Pulmonary artery endothelial cell (primary cell): ENCODE measurements around the gene RERE. TPM values are rescaled to one million over a fixed set of nuclear protein-coding genes. Genes with fewer than 3 reads are reported as not detected.

Experiments
- DNase-seq: peaks from one replicate; pipeline ENCODE4 v3.0.0-alpha.2; 2011; ENCODE audit warnings: low read depth, low spot score
- total RNA-seq: library from RNA; depleted of rRNA; stranded (reverse); fragments of >200 nt; gene quantifications from 2 replicates; pipeline ENCODE4 v1.2.3, GENCODE V29; 2014

RERE gene
- total RNA-seq, 1 donor from 2014 or later: 60.7 TPM

GRCh38 chr1:8410791-8411190 is 406.6 kb downstream of the RERE start:
- DNase-seq: no peak

GRCh38 chr1:8409606-8410005 is 407.8 kb downstream of the RERE start:
- DNase-seq: no peak

GRCh38 chr1:8409106-8409505 is 408.3 kb downstream of the RERE start:
- no peak for DNase-seq

- DNase-seq: no peak
Measured at GRCh38 chr1:8408151-8408839, 409.1 kb downstream of the RERE start.

- DNase-seq: no peak
Measured at GRCh38 chr1:8407652-8408051, 409.8 kb downstream of the RERE start.

GRCh38 chr1:8406960-8407359 is 410.5 kb downstream of the RERE start:
- no peak for DNase-seq

GRCh38 chr1:8406011-8406410 is 411.4 kb downstream of the RERE start:
- DNase-seq: no peak

GRCh38 chr1:8404460-8405370 is 412.7 kb downstream of the RERE start:
- no peak for DNase-seq

- no peak for DNase-seq
Measured at GRCh38 chr1:8402109-8402710, 415.2 kb downstream of the RERE start.

- DNase-seq: no peak
Measured at GRCh38 chr1:8398677-8399076, 418.8 kb downstream of the RERE start.

- no peak for DNase-seq
Measured at GRCh38 chr1:8398086-8398485, 419.4 kb downstream of the RERE start.

- DNase-seq: no peak
Measured at GRCh38 chr1:8397511-8397910, 419.9 kb downstream of the RERE start.

- no peak for DNase-seq
Measured at GRCh38 chr1:8396786-8397406, 420.5 kb downstream of the RERE start.

- DNase-seq: no peak
Measured at GRCh38 chr1:8396083-8396785, 421.2 kb downstream of the RERE start.

GRCh38 chr1:8395433-8395866 is 422.0 kb downstream of the RERE start:
- DNase-seq: no peak

- DNase-seq: peak; percentile 70
Measured at GRCh38 chr1:8394456-8395321, 422.8 kb downstream of the RERE start.

GRCh38 chr1:8392522-8392921 is 424.9 kb downstream of the RERE start:
- DNase-seq: no peak

- DNase-seq: no peak
Measured at GRCh38 chr1:8390707-8391106, 426.7 kb downstream of the RERE start.

GRCh38 chr1:8389958-8390535 is 427.4 kb downstream of the RERE start:
- no peak for DNase-seq
